Pulmonary artery endothelial cell (primary cell): Measurements from ENCODE around the gene CHFR. TPM values are rescaled to one million over a fixed set of nuclear protein-coding genes. Genes with fewer than 3 reads are reported as not detected.
"Not testable (repeated sequence)": the region's sequence is repeated elsewhere in the genome, so short reads cannot be mapped to it uniquely, and the experiment has no call there.

Source experiments
- DNase-seq: peaks from one replicate; pipeline ENCODE4 v3.0.0-alpha.2; 2011; ENCODE audit warnings: low read depth, low spot score
- total RNA-seq: library from RNA; depleted of rRNA; stranded (reverse); fragments of >200 nt; gene quantifications from 2 replicates; pipeline ENCODE4 v1.2.3, GENCODE V29; 2014

Gene CHFR
- total RNA-seq, 1 donor from 2014 or later: 50.2 TPM

DNA sequence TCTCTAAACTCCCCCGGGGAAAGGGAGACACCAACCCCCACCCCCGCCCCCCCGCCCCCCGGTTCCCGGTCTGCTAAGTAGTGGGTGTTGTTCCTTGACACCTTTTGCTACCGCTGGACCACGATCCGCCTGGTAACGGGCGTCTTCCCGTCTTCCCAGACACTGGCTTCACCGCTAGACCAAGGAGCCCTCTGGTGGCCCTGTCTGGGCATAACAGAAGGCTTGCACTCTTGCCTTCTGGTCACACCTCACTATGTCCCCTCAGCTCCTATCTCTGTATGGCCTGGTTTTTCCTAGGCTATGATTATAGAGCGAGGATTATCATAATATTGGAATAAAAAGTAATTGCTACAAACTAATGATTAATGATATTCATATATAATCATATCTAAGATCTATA is 78.0 kb downstream of the CHFR start:
- not testable (repeated sequence) for DNase-seq

DNA sequence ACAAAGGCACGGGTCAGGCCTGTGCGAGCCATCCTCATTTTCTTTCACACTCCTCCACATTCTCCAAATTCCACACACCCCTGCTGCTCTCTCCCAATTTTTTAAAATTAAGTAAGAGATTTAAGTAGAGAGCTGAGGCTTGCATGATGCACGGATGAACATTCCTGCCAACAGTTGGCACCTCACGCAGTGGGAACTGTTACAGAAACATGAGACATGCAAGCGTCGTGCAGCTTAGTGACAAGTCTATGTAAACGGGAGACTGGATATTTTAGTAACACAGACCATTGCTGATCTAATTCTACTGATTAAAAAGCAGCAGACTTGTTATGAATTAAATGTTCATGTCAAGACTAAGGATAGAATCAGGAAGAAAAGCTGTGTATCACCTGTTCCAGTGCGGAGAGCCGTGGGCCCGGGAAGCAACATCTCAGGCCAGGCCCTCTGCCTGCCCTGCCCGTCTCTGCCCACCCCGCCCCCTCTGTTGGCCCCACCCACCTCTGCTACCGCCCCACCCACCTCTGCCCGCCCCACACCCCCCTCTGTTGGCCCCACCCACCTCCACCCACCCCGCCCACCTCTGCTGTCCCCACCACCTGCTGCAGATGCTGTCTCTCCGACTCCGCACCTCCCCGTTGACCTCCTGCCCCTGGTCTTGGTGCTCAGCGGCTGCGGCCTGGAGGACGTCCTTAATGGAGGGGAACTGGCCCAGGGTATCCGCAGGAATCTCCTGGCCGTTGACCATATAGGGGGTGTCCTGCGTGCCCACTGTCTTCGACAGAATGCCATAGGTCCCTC is 79.9 kb downstream of the CHFR start:
- no peak for DNase-seq

DNA sequence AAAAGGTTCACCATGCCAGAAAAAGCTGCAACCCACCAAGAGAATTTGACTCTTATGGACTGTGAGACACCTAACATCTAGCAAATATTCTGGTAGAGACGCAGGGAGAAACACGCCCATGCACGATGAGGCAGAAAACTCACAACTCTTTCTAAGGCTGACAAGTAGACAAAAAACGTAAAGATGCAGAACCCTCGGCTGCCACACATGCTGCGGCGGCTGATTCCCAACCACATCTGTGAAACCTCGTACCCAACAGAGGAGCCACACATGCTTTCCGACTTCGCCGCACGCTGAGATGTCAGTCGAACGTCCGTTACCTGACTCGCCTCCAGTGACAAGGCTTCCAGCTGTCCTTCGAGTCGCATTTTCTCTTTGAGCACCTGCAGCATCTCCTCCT is 80.5 kb downstream of the CHFR start:
- no peak for DNase-seq

DNA sequence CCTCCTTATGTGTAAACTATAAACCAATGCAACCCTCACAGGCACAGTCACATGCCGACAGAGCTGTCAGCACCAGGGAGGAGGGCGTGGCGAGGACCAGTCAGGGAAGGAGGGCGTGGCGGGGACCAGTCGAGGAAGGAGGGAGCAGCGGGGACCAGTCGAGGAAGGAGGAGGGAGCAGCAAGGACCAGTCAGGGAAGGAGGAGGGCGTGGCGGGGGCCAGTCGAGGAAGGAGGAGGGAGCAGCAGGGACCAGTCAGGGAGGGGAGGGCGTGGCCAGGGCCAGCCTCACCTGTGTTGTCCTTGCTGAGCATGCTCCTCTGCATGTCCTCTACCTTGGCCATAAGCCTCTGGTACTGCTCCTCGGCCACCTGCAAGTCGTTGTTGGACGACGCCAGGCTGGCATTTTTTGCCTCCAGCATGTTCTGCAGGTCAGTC is 83.0 kb downstream of the CHFR start:
- no peak for DNase-seq

DNA sequence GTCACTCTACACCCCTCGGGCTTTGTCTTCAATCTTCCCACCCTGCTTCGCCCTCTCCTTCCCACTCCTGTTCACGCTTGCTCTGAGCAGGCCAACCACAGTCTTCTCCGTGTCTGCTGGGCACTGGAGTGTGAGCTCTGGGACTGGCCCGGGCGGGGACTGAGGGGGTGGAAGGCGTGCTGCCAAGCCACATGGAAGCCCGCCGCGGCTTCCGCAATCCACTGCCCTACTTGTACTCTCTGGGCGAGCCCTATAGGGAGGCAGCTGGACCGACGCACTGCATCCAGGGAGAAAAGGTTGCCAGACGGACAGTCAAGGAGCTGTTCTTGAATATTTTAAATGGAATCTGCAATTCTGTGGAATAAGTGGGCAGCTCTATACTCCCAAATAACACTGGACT is 83.5 kb downstream of the CHFR start:
- no peak for DNase-seq

DNA sequence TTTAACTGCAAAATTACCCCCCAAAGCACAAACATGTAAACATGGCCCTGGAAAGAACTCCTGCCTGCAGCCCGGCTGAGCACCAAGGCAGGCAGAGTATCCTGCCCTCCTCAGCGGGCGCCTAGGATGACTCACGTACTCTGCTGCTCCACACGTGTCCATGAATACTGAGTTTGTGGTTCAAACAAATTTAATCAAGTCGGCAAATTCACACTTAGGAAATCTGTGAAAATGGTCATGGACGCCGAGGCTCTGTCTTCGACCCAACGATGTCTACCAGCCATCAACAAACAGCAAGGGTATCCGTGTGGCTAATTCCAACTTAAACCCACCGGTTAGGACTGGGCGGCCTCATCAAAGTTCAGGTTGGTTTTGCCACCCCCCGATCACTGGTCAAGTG is 84.3 kb downstream of the CHFR start:
- no peak for DNase-seq

DNA sequence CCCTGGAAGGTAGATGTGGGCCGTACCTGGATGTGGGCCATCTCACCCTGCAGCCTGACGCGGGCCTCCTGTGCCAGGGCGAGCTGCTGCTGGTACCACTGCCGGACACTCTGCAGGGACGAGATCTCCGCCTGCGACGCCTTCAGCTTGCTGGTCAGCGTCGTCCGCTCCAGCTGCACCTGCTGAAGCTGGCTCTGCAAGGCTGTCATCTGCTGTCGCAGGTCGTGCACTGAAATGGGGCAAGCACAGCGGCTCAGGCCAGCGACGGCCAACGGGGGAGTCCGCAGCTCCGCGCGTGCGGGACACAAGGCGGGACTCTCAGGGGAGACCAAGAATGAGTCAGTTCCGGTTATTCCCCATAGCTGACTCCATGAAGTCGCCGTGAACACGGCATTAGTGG is 85.7 kb downstream of the CHFR start:
- DNase-seq: no peak

DNA sequence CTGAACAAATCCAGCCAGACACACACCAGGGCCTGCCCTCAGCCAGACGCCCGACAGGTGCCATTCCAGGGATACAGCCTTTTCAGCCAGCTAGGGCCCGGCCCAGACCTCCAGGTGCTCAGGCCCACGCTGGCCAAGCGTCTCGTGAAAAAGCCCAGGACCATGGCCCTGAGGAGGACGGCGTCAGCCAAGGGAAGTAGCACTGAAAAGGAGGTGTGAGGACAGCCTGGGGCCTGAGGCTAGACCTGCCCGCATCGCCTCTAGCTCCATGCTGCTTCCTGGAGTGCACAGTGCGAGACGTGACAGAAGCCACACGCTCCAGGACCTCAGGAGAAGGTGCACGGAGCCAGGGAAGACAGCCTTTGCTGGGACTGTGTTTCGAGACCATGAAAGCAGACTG is 88.6 kb downstream of the CHFR start:
- DNase-seq: no peak

DNA sequence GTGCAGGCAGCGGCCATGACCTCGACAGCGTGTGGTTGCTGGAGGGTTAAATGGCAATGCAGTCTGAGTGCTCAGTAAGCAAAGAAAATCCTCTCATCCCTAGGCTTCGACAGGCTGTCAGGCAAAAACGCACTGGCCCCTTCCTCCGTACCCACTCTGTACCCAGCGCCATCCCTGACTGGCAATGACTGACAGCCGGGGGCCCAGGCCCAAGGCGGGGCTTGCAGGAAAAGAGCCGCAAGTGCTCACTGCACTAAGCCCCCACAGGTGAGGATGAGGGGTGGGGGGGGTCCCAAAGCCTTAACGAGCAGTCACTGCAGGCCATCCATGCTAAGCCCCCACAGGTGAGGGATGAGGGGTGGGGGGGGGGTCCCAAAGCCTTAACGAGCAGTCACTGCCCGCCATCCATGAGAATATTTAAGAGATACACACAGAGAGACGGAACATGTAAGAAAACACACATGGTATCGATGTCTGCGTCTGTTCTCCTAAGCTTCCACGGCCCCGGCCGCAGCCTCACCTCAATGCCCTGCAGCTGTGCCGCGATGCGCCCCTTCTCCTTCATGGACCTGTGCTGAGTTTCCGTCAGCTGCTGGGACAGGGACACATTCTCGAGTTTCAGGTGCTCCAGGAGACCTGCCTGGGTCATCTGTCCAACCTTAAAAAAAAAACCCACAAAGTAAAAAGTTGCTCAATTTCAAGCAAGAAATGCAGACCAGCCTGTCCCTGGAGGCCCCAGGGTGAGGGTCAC is 89.4 kb downstream of the CHFR start:
- DNase-seq: no peak

DNA sequence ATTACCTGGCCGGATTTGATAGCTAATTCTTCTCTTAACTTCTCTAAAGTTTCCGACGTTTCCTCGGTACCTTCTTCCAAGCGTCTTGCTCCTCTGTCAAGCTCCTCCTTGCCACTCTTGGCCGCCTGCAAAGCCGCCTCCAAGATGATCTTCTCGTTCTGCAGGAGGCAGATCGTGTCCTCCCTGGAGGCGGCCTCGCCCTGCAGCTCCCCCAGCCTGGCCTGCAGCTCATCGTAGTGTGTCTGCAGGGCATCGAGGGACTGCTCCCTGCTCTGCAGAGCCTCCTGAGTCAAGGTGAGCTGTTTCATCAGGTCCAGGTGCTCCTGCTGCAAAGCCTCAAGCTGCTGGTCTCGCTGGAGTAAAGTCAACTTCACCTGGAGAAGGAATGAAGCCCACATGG is 91.6 kb downstream of the CHFR start:
- DNase-seq: no peak

DNA sequence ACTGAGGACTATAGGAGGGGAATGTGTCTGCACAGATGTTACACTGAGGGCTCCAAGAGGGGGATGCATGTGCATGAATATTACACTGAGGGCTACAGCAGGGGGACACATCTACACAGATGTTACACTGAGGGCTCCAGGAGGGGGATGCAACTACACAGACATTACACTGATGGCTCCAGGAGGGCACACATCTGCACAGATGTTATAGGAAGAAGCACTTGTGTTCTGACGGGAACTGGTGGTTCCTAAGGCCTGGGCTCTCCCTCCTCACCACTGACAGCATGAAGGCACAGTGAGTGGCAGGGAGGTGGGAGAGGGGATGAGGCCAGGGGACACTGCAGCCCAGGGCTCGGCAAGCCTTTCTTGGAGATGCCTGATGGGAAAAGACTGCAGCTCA is 95.5 kb downstream of the CHFR start:
- not testable (repeated sequence) for DNase-seq

DNA sequence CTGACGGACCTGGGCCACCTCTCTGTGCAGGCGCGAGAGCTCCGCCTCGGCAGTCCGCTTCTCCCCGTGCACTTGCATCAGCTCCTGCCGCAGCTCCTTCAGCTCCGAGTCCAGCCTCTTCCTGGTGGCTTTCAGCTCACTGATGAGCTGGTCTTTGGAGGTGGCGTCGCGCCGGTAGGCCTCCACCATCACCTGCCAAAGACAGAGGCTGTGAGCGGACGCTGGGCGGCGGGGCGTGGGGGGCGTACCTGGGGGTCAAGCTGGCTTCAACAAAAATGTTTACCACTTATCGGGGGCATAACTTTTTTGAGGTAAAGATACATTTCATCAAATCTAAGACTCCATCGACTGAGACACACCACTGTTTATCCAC is 98.3 kb downstream of the CHFR start:
- DNase-seq: no peak

DNA sequence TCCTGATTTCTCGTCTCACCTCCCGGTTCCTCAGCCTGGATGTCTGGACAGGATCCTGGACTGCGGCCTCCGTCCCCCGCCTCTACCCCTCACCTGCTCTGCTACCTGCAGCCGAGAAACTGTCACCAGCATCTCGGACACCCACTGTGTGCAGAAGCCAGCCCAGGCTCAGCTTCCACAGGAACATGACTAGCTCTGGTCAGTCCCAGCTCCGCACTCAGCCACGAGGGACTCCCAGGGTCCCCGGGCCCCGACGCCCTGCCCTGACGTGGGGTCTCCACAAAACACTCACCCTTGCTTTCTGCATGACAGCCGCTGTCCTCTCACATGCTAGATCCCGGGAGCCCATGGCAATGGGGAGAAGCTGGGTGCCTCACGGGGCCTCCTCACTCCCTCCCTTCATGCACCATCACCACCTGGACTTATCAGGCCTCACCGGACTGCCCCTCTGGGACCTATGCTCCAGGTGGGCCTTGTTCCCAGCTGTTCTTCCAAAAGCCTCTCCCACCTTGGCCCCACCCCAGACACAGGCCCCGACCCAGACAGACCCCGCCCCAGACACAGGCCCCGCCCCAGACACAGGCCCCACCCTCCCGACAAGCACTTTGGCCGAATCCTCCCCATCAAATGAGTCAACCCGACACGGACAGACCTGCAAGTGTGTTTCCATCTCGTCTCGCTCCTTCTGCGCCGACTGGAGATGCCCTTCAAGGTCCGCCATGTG is 98.9 kb downstream of the CHFR start:
- no peak for DNase-seq

DNA sequence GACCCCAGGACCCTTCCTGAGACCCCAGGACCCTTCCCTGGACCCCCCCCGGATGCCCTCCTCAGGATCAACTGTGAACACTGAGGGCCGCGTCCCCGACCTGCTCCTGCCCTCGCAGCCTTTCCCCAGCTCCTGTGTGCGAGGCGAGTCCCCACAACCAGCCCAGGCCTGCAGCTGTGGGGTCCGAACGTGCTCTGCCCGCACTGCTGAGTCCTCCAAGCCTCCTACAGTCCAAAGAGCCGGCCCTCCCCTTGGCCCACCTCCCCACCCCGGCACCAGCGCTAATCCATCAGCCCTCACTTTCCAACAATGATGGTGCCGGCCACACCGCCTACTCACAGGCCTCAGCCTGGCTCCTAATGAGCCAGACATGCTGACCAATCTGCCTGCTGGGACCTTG is 99.5 kb downstream of the CHFR start:
- no peak for DNase-seq

DNA sequence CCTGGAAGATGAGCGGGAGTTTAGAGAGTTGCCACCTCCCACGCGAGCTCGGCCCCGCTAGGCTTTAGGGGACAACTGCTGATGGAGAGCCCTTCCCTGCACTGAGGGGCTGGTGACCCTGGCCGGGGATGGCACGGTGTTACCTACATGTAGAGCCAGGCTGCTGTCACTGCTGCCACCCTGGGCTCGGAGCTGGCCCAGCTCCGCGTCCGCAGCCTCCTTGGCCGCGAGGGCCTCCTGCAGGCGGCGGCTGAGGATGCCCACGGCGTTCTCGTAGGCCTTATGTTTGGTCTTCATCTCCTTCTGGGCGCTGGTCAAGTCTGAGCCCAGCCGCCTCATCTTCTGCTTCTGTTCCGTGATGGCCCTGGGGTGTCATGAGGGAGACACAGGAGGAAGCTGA is 101.2 kb downstream of the CHFR start:
- no peak for DNase-seq

DNA sequence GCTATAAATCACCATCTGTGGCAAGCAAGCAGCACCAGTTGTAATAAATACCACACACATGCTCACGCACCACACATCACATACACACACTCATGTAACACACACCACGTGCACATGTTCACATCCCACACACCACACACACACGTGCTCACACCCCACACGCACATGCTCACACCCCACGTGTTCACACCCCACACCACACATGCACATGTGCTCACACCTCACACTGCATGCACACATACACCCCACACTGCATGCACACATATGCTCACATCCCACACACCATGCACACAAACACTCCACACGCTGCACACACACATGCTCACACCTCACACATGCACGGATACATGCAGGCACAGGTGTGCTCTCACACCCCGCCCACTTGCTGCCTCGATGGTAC is 102.8 kb downstream of the CHFR start:
- DNase-seq: no peak

DNA sequence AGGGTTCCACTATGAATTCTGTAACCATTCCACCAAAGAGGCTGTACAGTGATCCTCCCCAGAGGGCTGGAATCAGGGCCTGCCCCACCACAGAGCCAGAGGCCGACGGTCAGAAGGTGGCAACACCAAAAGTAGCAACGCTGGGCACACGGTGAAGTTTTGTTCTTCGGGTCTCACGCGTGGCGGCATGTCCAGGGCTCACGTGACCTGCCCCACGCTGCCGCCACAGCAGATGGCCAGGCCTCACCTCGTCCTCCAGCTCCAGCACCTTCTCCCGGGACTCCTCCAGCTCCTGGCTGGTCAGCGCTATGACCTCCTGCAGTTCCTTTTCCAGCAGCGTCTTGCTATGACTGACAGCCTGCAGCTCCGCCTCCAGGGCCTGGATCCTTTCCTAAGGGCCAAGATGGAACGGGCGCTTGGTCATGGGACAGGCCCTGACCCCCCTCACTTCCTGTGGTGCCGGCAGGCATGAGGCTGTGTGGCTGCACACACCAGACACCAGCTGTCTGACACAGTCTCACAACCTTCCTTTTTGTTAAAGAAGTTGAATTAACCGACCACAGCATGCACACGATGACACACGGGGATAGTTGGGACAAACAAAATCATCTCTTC is 103.4 kb downstream of the CHFR start:
- DNase-seq: no peak

Other genes starting within 250 kb of the CHFR start
- 27.6 and 40.9 TPM in 2 replicates for gene POLE, start 200.3 kb downstream of the CHFR start, total RNA-seq
- gene PXMP2, start 200.0 kb downstream of the CHFR start, total RNA-seq: 16.7 and 19.0 TPM in 2 replicates
- gene PGAM5, start 176.8 kb downstream of the CHFR start, total RNA-seq: 89.2 and 100 TPM in 2 replicates
- gene ANKLE2, start 125.8 kb downstream of the CHFR start, total RNA-seq: 45.3 and 78.0 TPM in 2 replicates
- 102 and 140 TPM in 2 replicates for gene GOLGA3, start 58.7 kb downstream of the CHFR start, total RNA-seq
- 4.7 and 6.3 TPM in 2 replicates for gene ZNF605, start 68.7 kb upstream of the CHFR start, total RNA-seq
- 10.8 and 13.2 TPM in 2 replicates for gene ZNF26, start 98.8 kb upstream of the CHFR start, total RNA-seq
- 18.7 and 21.4 TPM in 2 replicates for gene ZNF84, start 149.9 kb upstream of the CHFR start, total RNA-seq
- gene ZNF140, start 193.3 kb upstream of the CHFR start, total RNA-seq: 37.3 and 38.0 TPM in 2 replicates
- gene ZNF891, start 242.7 kb upstream of the CHFR start, total RNA-seq: 0.53 and 0.88 TPM in 2 replicates
- gene ZNF10, start 243.0 kb upstream of the CHFR start, total RNA-seq: 5.4 and 7.5 TPM in 2 replicates